K562 (cell line): Measurements from ENCODE around the gene UPF1. TPM values are rescaled to one million over a fixed set of nuclear protein-coding genes. Genes with fewer than 3 reads are reported as not detected.

Experiments
- CXXC5 ChIP-seq: fragments of 250-450 bp; sonication (Bioruptor Pico); IDR thresholded peaks from 2 replicates; pipeline ENCODE4 v1.8.0; 2022; ENCODE audit warnings: inconsistent platforms, mild to moderate bottlenecking, moderate library complexity
- TCF3 ChIP-seq: sonication (generic); formaldehyde crosslinking; IDR thresholded peaks from 2 replicates; pipeline ENCODE4 v1.4.0; 2020; ENCODE audit warnings: mild to moderate bottlenecking, missing genetic modification reagents
- ZC3H8 ChIP-seq: fragments of 450-650 bp; IDR thresholded peaks from 2 replicates; pipeline ENCODE4 v1.6.1; 2017
- ZNF316 ChIP-seq: fragments of 450-650 bp; IDR thresholded peaks from 2 replicates; pipeline ENCODE4 v1.6.1; 2016
- ZNF79 ChIP-seq: fragments of 250-450 bp; sonication (Bioruptor Pico); IDR thresholded peaks from 2 replicates; pipeline ENCODE4 v1.4.0; 2020; ENCODE audit warnings: low read depth, mild to moderate bottlenecking, moderate library complexity
- polyA plus RNA-seq, 8 experiments: library from polyadenylated mRNA; depleted of rRNA in 4 of 8; stranded (reverse) in 5 of 8; unstranded in 3 of 8; fragments of >200 nt; fragmentation: Nextera tagmentation in 2 of 8; fragmentation: Illumina TruSeq in 1 of 8; extraction: Ambion mirVana in 2 of 8; extraction: Trizol in 1 of 8; gene quantifications; 2 replicates each; pipeline versions ENCODE4 v1.2.1 to v1.2.3, GENCODE V29; 2011 to 2014; ENCODE audit warnings: inconsistent platforms in 1 of 8, missing spikeins in 1 of 8
- total RNA-seq, 7 experiments: library from RNA; depleted of rRNA in 6 of 7; stranded (reverse); fragments of >200 nt in 6 of 7; fragmentation: Illumina TruSeq in 2 of 7; extraction: Trizol in 2 of 7; gene quantifications; 2 replicates each; pipeline versions ENCODE4 v1.2.1 to v1.2.3, GENCODE V29; 2011 to 2021; ENCODE audit warnings: low replicate concordance in 1 of 7
- TF ChIP-seq, protein P1 (sequence below): fragments of 250-450 bp; sonication (Bioruptor Pico); IDR thresholded peaks from 2 replicates; pipeline ENCODE4 v1.5.0; 2021
- TF ChIP-seq, protein P2 (sequence below): fragments of 250-450 bp; sonication (Bioruptor Pico); IDR thresholded peaks from 2 replicates; pipeline ENCODE4 v1.6.1; 2021; ENCODE audit warnings: mild to moderate bottlenecking
- TF ChIP-seq, protein P3 (sequence below): sonication (generic); formaldehyde crosslinking; IDR thresholded peaks from 2 replicates; pipeline ENCODE4 v1.8.0; 2022; ENCODE audit warnings: mild to moderate bottlenecking, missing genetic modification reagents
- TF ChIP-seq, protein P4 (sequence below), 3 experiments: fragments of 200-800 bp in 1 of 3; fragments of 250-450 bp in 1 of 3; fragments of 450-650 bp in 1 of 3; sonication (Bioruptor Pico) in 1 of 3; sonication (Bioruptor generic) in 1 of 3; formaldehyde crosslinking in 1 of 3; IDR thresholded peaks; 2 replicates each; pipeline versions ENCODE4 v1.6.1 to v1.8.0; 2016 to 2022; ENCODE audit warnings: mild to moderate bottlenecking in 2 of 3, missing genetic modification characterization in 2 of 3, missing compliant biosample characterization in 1 of 3, moderate library complexity in 1 of 3

UPF1 gene
- total and polyA plus RNA-seq, 9 of the 15 experiments (the other 6 are each of a cell fraction or from before 2014, with no cell fraction given) = 0.34 to 103 (median 27.9) TPM

DNA sequence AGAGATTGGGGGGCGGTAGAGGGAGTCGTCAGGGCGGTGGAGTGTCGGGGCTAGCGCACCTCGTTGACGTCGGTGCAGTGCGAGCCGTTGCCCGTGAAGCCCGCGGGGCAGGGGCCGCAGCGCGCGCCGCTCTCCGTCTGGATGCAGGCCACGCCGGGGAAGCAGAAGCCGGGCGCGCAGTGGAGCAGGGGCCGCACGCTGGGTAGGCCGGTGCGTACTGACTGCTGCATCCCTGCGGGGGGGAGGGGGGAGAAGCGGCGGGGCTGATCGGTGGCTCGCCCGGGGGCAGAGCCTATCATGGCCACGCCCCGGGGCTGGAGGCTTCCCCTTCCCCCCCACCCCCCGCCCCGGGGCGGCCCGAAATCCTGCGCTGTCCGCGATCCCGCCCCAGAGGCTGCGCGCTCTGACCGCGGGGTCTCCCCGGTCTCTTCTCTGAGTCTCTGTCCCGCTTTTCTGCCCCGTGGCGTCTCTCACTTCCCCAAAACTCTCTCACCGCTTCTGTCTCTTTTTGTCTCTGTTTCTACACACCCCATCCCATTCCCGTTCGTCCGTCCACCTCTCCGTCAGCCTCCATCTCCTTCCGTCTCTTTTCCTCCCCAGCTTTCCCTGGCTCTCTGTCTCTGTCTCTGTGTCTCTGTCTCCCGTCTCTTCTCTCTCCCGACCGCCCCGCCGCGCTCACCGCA lies 41.7 kb upstream of the UPF1 start (continued):
- TF ChIP-seq, protein P1, sequence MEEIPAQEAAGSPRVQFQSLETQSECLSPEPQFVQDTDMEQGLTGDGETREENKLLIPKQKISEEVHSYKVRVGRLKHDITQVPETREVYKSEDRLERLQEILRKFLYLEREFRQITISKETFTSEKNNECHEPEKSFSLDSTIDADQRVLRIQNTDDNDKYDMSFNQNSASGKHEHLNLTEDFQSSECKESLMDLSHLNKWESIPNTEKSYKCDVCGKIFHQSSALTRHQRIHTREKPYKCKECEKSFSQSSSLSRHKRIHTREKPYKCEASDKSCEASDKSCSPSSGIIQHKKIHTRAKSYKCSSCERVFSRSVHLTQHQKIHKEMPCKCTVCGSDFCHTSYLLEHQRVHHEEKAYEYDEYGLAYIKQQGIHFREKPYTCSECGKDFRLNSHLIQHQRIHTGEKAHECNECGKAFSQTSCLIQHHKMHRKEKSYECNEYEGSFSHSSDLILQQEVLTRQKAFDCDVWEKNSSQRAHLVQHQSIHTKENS = no peak
- TF ChIP-seq CXXC5 (CRISPR knock-in tag) = 0 out of 2 replicates have a peak, but pooled peaks have one; percentile 11
- TF ChIP-seq, protein P2, sequence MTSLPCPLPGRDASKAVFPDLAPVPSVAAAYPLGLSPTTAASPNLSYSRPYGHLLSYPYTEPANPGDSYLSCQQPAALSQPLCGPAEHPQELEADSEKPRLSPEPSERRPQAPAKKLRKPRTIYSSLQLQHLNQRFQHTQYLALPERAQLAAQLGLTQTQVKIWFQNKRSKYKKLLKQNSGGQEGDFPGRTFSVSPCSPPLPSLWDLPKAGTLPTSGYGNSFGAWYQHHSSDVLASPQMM (CRISPR knock-in tag) = no peak
- no peak for TF ChIP-seq ZC3H8
- no peak for TF ChIP-seq ZNF316
- TF ChIP-seq, protein P3, sequence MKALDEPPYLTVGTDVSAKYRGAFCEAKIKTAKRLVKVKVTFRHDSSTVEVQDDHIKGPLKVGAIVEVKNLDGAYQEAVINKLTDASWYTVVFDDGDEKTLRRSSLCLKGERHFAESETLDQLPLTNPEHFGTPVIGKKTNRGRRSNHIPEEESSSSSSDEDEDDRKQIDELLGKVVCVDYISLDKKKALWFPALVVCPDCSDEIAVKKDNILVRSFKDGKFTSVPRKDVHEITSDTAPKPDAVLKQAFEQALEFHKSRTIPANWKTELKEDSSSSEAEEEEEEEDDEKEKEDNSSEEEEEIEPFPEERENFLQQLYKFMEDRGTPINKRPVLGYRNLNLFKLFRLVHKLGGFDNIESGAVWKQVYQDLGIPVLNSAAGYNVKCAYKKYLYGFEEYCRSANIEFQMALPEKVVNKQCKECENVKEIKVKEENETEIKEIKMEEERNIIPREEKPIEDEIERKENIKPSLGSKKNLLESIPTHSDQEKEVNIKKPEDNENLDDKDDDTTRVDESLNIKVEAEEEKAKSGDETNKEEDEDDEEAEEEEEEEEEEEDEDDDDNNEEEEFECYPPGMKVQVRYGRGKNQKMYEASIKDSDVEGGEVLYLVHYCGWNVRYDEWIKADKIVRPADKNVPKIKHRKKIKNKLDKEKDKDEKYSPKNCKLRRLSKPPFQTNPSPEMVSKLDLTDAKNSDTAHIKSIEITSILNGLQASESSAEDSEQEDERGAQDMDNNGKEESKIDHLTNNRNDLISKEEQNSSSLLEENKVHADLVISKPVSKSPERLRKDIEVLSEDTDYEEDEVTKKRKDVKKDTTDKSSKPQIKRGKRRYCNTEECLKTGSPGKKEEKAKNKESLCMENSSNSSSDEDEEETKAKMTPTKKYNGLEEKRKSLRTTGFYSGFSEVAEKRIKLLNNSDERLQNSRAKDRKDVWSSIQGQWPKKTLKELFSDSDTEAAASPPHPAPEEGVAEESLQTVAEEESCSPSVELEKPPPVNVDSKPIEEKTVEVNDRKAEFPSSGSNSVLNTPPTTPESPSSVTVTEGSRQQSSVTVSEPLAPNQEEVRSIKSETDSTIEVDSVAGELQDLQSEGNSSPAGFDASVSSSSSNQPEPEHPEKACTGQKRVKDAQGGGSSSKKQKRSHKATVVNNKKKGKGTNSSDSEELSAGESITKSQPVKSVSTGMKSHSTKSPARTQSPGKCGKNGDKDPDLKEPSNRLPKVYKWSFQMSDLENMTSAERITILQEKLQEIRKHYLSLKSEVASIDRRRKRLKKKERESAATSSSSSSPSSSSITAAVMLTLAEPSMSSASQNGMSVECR (CRISPR knock-in tag) = 0 out of 2 replicates have a peak, but pooled peaks have one; percentile 35
- TF ChIP-seq, protein P4, sequence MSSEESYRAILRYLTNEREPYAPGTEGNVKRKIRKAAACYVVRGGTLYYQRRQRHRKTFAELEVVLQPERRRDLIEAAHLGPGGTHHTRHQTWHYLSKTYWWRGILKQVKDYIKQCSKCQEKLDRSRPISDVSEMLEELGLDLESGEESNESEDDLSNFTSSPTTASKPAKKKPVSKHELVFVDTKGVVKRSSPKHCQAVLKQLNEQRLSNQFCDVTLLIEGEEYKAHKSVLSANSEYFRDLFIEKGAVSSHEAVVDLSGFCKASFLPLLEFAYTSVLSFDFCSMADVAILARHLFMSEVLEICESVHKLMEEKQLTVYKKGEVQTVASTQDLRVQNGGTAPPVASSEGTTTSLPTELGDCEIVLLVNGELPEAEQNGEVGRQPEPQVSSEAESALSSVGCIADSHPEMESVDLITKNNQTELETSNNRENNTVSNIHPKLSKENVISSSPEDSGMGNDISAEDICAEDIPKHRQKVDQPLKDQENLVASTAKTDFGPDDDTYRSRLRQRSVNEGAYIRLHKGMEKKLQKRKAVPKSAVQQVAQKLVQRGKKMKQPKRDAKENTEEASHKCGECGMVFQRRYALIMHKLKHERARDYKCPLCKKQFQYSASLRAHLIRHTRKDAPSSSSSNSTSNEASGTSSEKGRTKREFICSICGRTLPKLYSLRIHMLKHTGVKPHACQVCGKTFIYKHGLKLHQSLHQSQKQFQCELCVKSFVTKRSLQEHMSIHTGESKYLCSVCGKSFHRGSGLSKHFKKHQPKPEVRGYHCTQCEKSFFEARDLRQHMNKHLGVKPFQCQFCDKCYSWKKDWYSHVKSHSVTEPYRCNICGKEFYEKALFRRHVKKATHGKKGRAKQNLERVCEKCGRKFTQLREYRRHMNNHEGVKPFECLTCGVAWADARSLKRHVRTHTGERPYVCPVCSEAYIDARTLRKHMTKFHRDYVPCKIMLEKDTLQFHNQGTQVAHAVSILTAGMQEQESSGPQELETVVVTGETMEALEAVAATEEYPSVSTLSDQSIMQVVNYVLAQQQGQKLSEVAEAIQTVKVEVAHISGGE (CRISPR knock-in tag; IDR thresholded peaks at IDR 0.05) = no peak
- TF ChIP-seq ZNF79 (CRISPR knock-in tag) = no peak
- TF ChIP-seq TCF3 = no peak
- TF ChIP-seq, all 486 proteins: peak for 8
